Astrocyte (in vitro differentiated cells and primary cell): ENCODE data around the gene EPHB4. TPM values are rescaled to one million over a fixed set of nuclear protein-coding genes. Genes with fewer than 3 reads are reported as not detected.

Source experiments
- DNase-seq: peaks from one replicate; pipeline ENCODE4 v3.0.0-alpha.2; 2010; ENCODE audit warnings: low read depth
- FAIRE-seq: peaks from 2 replicates; lab custom pipeline; 2011; peaks lifted over from hg19 to GRCh38; lab: Jason Lieb, UNC
- H2AFZ ChIP-seq: 2 replicates; pipeline ENCODE4 v1.6.0; 2012; ENCODE audit warnings: low read depth, low read length, inconsistent platforms
- H3K27ac ChIP-seq: 2 replicates; pipeline ENCODE4 v1.5.1; 2011; ENCODE audit warnings: low read depth, low read length, inconsistent platforms
- H3K27me3 ChIP-seq: 2 replicates; pipeline ENCODE4 v1.6.0; 2011; ENCODE audit warnings: low read length, inconsistent platforms; ENCODE audit not compliant: insufficient read depth
- H3K36me3 ChIP-seq: 2 replicates; pipeline ENCODE4 v1.5.1; 2011; ENCODE audit warnings: low read length, inconsistent platforms; ENCODE audit not compliant: insufficient read depth
- H3K4me1 ChIP-seq: 2 replicates; pipeline ENCODE4 v1.5.1; 2011; ENCODE audit warnings: low read length, inconsistent platforms; ENCODE audit not compliant: insufficient read depth
- H3K4me2 ChIP-seq: 2 replicates; pipeline ENCODE4 v1.6.0; 2012; ENCODE audit warnings: low read length, inconsistent platforms
- H3K4me3 ChIP-seq: 2 replicates; pipeline ENCODE4 v1.5.1; 2011; ENCODE audit warnings: low read depth, mild to moderate bottlenecking, low read length, inconsistent platforms; ENCODE audit not compliant: insufficient read depth
- H3K79me2 ChIP-seq: 2 replicates; pipeline ENCODE4 v1.6.0; 2012; ENCODE audit warnings: mild to moderate bottlenecking, low read length, inconsistent platforms; ENCODE audit not compliant: insufficient read depth
- H3K9ac ChIP-seq: 2 replicates; pipeline ENCODE4 v1.6.0; 2012; ENCODE audit warnings: mild to moderate bottlenecking, low read length, inconsistent platforms
- H3K9me3 ChIP-seq: 2 replicates; pipeline ENCODE4 v1.5.1; 2012; ENCODE audit warnings: low read depth, mild to moderate bottlenecking, low read length, inconsistent platforms; ENCODE audit not compliant: insufficient read depth
- H4K20me1 ChIP-seq: 2 replicates; pipeline ENCODE4 v1.6.0; 2012; ENCODE audit warnings: low read length, inconsistent platforms; ENCODE audit not compliant: insufficient read depth
- H3K27ac Mint-ChIP-seq: one replicate; pipeline ENCODE4 v1.8.0; 2021; ENCODE audit warnings: mild to moderate bottlenecking, mixed read lengths; ENCODE audit not compliant: unreplicated experiment
- H3K27me3 Mint-ChIP-seq: one replicate; pipeline ENCODE4 v1.8.0; 2021; ENCODE audit warnings: low read depth, mixed read lengths; ENCODE audit not compliant: unreplicated experiment
- H3K36me3 Mint-ChIP-seq: one replicate; pipeline ENCODE4 v1.8.0; 2021; ENCODE audit warnings: low read depth, mixed read lengths; ENCODE audit not compliant: unreplicated experiment
- H3K4me1 Mint-ChIP-seq: one replicate; pipeline ENCODE4 v1.8.0; 2021; ENCODE audit warnings: low read depth, mixed read lengths; ENCODE audit not compliant: unreplicated experiment
- H3K4me3 Mint-ChIP-seq: one replicate; pipeline ENCODE4 v1.8.0; 2021; ENCODE audit warnings: mild to moderate bottlenecking, moderate library complexity, mixed read lengths; ENCODE audit not compliant: unreplicated experiment
- H3K9me3 Mint-ChIP-seq: one replicate; pipeline ENCODE4 v1.8.0; 2021; ENCODE audit warnings: mild to moderate bottlenecking, mixed read lengths; ENCODE audit not compliant: unreplicated experiment
- EZH2 ChIP-seq: IDR thresholded peaks from 2 replicates; pipeline ENCODE4 v1.6.1; 2012; ENCODE audit warnings: mild to moderate bottlenecking, low read length, inconsistent platforms; ENCODE audit not compliant: insufficient read depth
- total RNA-seq: library from RNA; stranded (reverse); gene quantifications from 2 replicates; pipeline ENCODE4 v1.2.1, GENCODE V29; 2021
- TF ChIP-seq, protein P1 (sequence below): IDR thresholded peaks from 2 replicates; pipeline ENCODE4 v1.5.1; 2011; ENCODE audit warnings: low read depth, mild to moderate bottlenecking, inconsistent platforms, low read length, moderate library complexity; ENCODE audit not compliant: insufficient read depth

The EPHB4 gene
- total RNA-seq, 1 donor from 2014 or later = 73.6 TPM

DNA sequence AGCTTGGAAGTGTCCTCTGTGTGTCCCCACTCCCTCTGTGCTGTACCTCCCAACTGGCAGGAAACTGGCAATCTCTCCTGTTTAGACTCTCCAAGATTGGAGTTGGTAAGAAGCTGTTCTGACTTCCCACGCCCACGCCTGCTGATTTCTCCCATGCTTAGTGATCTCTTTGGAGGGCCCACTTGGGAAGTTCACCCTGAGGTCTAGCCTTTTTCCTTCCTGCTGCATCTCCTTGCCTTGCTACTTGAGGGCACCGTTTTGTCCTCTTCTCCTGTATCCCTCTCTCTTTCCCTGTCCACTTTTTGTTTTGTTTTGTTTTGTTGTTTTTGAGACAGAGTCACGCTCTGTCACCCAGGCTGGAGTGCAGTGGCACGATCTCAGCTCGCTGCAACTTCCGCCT lies 58.5 kb downstream of the EPHB4 start:
- no peaks in the 10 kb centered on the region for H3K27me3 ChIP-seq

DNA sequence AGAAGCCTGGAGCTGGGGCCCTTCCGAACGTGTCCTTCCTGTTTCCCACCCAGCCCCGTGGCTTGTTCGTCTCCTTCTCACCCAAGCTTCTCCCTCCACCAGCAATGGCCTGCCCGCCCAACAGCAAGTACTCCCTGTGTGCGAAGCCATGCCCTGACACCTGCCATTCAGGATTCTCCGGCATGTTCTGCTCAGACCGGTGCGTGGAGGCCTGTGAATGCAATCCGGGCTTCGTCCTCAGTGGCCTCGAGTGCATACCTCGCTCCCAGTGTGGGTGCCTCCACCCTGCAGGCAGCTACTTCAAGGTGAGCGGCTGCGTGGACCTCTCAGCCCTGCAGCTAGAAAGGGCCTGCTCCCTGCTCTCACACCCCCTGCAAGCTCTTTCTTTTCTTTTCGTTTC lies 62.1 kb downstream of the EPHB4 start:
- no peak for TF ChIP-seq EZH2
- TF ChIP-seq, protein P1, sequence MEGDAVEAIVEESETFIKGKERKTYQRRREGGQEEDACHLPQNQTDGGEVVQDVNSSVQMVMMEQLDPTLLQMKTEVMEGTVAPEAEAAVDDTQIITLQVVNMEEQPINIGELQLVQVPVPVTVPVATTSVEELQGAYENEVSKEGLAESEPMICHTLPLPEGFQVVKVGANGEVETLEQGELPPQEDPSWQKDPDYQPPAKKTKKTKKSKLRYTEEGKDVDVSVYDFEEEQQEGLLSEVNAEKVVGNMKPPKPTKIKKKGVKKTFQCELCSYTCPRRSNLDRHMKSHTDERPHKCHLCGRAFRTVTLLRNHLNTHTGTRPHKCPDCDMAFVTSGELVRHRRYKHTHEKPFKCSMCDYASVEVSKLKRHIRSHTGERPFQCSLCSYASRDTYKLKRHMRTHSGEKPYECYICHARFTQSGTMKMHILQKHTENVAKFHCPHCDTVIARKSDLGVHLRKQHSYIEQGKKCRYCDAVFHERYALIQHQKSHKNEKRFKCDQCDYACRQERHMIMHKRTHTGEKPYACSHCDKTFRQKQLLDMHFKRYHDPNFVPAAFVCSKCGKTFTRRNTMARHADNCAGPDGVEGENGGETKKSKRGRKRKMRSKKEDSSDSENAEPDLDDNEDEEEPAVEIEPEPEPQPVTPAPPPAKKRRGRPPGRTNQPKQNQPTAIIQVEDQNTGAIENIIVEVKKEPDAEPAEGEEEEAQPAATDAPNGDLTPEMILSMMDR = no peak
- Mint-ChIP-seq H3K9me3 (peaks cover 4% of the 10 kb centered on the region), H3K27me3 (peaks cover 38% of the 10 kb centered on the region), H3K36me3 (no peaks in the 10 kb centered on the region), H3K4me3 (no peak overlapping the region), H3K27ac (no peak overlapping the region), H3K4me1 (no peaks in the 10 kb centered on the region)
- H3K9ac ChIP-seq = no peak overlapping the region
- H3K79me2 ChIP-seq = no peaks in the 10 kb centered on the region
- H3K4me3 ChIP-seq = no peak overlapping the region
- FAIRE-seq = no peak
- no peak overlapping the region for H3K4me2 ChIP-seq
- no peaks in the 10 kb centered on the region for H3K36me3 ChIP-seq
- no peaks in the 10 kb centered on the region for H3K9me3 ChIP-seq
- no peak overlapping the region for H2AFZ ChIP-seq
- no peaks in the 10 kb centered on the region for H3K4me1 ChIP-seq
- no peaks in the 10 kb centered on the region for H4K20me1 ChIP-seq
- H3K27me3 ChIP-seq = peaks cover 5% of the 10 kb centered on the region
- no peak overlapping the region for H3K27ac ChIP-seq
- DNase-seq = no peak

More for the DNA sequence above, 58.5 kb downstream of the EPHB4 start:
- Mint-ChIP-seq H3K4me1 (no peaks in the 10 kb centered on the region), H3K36me3 (no peaks in the 10 kb centered on the region), H3K4me3 (no peak overlapping the region), H3K9me3 (peaks cover 4% of the 10 kb centered on the region), H3K27ac (no peak overlapping the region), H3K27me3 (peaks cover 38% of the 10 kb centered on the region)
- Histone ChIP-seq H3K4me3 (no peak overlapping the region), H2AFZ (no peak overlapping the region), H3K36me3 (no peaks in the 10 kb centered on the region), H3K9me3 (no peaks in the 10 kb centered on the region), H3K79me2 (no peaks in the 10 kb centered on the region), H3K9ac (no peak overlapping the region), H3K4me1 (no peaks in the 10 kb centered on the region), H3K4me2 (no peak overlapping the region), H3K27ac (no peak overlapping the region), H4K20me1 (no peaks in the 10 kb centered on the region)
- FAIRE-seq (no peak), DNase-seq (no peak)
- TF ChIP-seq, protein P1 = no peak
- TF ChIP-seq EZH2 = no peak

DNA sequence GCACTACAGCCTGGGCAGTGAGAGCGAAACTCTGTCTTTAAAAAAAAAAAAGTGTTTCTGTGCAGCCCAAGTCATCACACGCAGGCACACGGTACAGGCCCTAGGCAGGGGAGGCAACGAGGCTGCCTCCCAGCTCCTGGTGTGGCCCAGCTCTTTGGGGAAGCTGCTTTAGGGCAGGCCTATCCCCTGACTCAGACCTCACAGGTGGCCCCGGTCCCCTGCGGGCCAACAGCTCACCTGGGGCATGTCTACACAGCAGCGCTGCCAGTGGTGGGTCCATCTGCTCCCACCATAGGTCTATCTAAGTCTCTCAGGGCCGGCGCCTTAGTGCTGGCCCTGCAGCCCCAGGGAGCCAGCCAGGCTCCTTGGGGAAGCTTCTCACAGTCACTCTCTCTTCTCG lies 62.5 kb downstream of the EPHB4 start:
- no peak overlapping the region for H3K9ac ChIP-seq
- H3K9me3 ChIP-seq = no peaks in the 10 kb centered on the region
- H3K27me3 ChIP-seq = peaks cover 8% of the 10 kb centered on the region
- no peaks in the 10 kb centered on the region for H4K20me1 ChIP-seq
- no peak for FAIRE-seq
- Mint-ChIP-seq H3K4me3 (no peak overlapping the region), H3K27me3 (peaks cover 41% of the 10 kb centered on the region), H3K36me3 (no peaks in the 10 kb centered on the region), H3K4me1 (no peaks in the 10 kb centered on the region), H3K9me3 (peaks cover 3% of the 10 kb centered on the region), H3K27ac (no peak overlapping the region)
- H3K4me2 ChIP-seq = no peak overlapping the region
- H3K4me3 ChIP-seq = no peak overlapping the region
- no peaks in the 10 kb centered on the region for H3K4me1 ChIP-seq
- H3K79me2 ChIP-seq = no peaks in the 10 kb centered on the region
- no peak for TF ChIP-seq EZH2
- TF ChIP-seq, protein P1 = no peak
- no peak for DNase-seq
- no peak overlapping the region for H2AFZ ChIP-seq
- H3K36me3 ChIP-seq = no peaks in the 10 kb centered on the region
- no peak overlapping the region for H3K27ac ChIP-seq
